Measurements from ENCODE around the gene MRAP2. TPM values are rescaled to one million over a fixed set of nuclear protein-coding genes. Genes with fewer than 3 reads are reported as not detected.

MRAP2 gene
- total and polyA plus RNA-seq, 2 donors (not counting 3 experiments of a cell fraction or from before 2014, with no cell fraction given) = 5.8 to 8.6 TPM

GRCh38 chr6:84013354-84013753, 20.2 kb upstream of the MRAP2 start:
- FAIRE-seq (no peak), DNase-seq (ENCODE audit: low read depth, low spot score) (no peak)
- Histone ChIP-seq H3K9ac (replicated peaks; ENCODE audit: extremely low read depth, insufficient read depth, low read length) (no peak overlapping the region), H3K27ac (ENCODE audit: insufficient read depth, low read depth, low read length) (no peak overlapping the region), H3K9me3 (replicated peaks; ENCODE audit: control insufficient read depth, insufficient read depth, low read length) (no peaks in the 10 kb centered on the region), H3K4me3 (replicated peaks in 1 of 3; ENCODE audit: insufficient read depth in 1 of 3, low read depth in 1 of 3, low read length in 3 of 3) (no peak overlapping the region), H3K9me1 (replicated peaks; ENCODE audit: control insufficient read depth, extremely low read depth, insufficient read depth, low read length) (no peaks in the 10 kb centered on the region), H3K36me3 (ENCODE audit: control insufficient read depth in 2 of 2, extremely low read depth in 1 of 2, insufficient read depth in 2 of 2, low read length in 2 of 2) (no peaks in the 10 kb centered on the region), H2AFZ (ENCODE audit: low read depth, low read length) (no peak overlapping the region), H3K79me2 (ENCODE audit: control insufficient read depth, insufficient read depth, low read length) (no peaks in the 10 kb centered on the region), H3K4me2 (ENCODE audit: insufficient read depth, low read length) (no peak overlapping the region), H4K20me1 (replicated peaks; ENCODE audit: control insufficient read depth, extremely low read depth, insufficient read depth, low read length) (no peaks in the 10 kb centered on the region), H3K27me3 (ENCODE audit: control insufficient read depth in 2 of 2, insufficient read depth in 2 of 2, low read length in 2 of 2) (no peaks in the 10 kb centered on the region), H3K4me1 (ENCODE audit: control insufficient read depth, extremely low read depth, insufficient read depth, low read length) (no peaks in the 10 kb centered on the region)
- BruUV-seq (replicated peaks) = no TSS peak
- ChIA-PET POLR2A (no interaction called here), CTCF (interaction anchor here (0.8 to 1.1 kb wide), 2 partner anchors 11 to 215 kb away, joined by 3 read pairs; partner anchors contain the start of gene CEP162)
- intact Hi-C loops (cut with micrococcal nuclease) (no loop called here), dilution Hi-C loops (cut with MboI; ENCODE audit: extremely low pct_ligation_motif_present, low sequenced_read_pairs) (no loop called here)
- TF ChIP-seq POLR2A (IDR thresholded peaks at IDR 0.05; ENCODE audit: low read depth, low read length) (no peak), JUN (IDR thresholded peaks at IDR 0.05; ENCODE audit: borderline replicate concordance, insufficient read depth, insufficient read length, low read depth) (no peak), CTCF (IDR thresholded peaks at IDR 0.05; ENCODE audit: extremely low read depth in 1 of 2, insufficient read depth in 1 of 2, low read depth in 1 of 2, low read length in 2 of 2) (no peak), EZH2 (IDR thresholded peaks at IDR 0.05; ENCODE audit: borderline replicate concordance, low read depth, low read length, severe bottlenecking) (no peak), POLR2AphosphoS5 (IDR thresholded peaks at IDR 0.05; ENCODE audit: insufficient read depth, low read depth, low read length) (no peak), GATA2 (IDR thresholded peaks at IDR 0.05; ENCODE audit: insufficient read depth, insufficient read length, low read depth, low read length) (no peak), MYC (IDR thresholded peaks at IDR 0.05; ENCODE audit: low read depth, low read length) (no peak), FOS (IDR thresholded peaks at IDR 0.05; ENCODE audit: borderline replicate concordance, insufficient read depth, low read length) (no peak)
- TF ChIP-seq, protein P1, sequence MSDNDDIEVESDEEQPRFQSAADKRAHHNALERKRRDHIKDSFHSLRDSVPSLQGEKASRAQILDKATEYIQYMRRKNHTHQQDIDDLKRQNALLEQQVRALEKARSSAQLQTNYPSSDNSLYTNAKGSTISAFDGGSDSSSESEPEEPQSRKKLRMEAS (IDR thresholded peaks at IDR 0.05; ENCODE audit: insufficient read depth, insufficient read length) = no peak
